ENCODE results near the gene EPHB2. TPM values are rescaled to one million over a fixed set of nuclear protein-coding genes. Genes with fewer than 3 reads are reported as not detected.

Gene EPHB2
- total RNA-seq, 4 donors from 2014 or later, result 0.32 to 4.0 (median 1.7) TPM

- Histone ChIP-seq H3K27me3 (no peaks in the 10 kb centered on the region), H3K27ac (no peak overlapping the region), H3K9me3 (no peaks in the 10 kb centered on the region), H3K36me3 (no peaks in the 10 kb centered on the region), H3K4me3 (no peak overlapping the region), H3K4me1 (peaks cover 11% of the 10 kb centered on the region)
- WGBS, result 56% methylated on average over 12 of the region's 12 CpGs
- DNase-seq (ENCODE audit: low spot score in 2 of 2), result no peak
- TF ChIP-seq, protein P1, sequence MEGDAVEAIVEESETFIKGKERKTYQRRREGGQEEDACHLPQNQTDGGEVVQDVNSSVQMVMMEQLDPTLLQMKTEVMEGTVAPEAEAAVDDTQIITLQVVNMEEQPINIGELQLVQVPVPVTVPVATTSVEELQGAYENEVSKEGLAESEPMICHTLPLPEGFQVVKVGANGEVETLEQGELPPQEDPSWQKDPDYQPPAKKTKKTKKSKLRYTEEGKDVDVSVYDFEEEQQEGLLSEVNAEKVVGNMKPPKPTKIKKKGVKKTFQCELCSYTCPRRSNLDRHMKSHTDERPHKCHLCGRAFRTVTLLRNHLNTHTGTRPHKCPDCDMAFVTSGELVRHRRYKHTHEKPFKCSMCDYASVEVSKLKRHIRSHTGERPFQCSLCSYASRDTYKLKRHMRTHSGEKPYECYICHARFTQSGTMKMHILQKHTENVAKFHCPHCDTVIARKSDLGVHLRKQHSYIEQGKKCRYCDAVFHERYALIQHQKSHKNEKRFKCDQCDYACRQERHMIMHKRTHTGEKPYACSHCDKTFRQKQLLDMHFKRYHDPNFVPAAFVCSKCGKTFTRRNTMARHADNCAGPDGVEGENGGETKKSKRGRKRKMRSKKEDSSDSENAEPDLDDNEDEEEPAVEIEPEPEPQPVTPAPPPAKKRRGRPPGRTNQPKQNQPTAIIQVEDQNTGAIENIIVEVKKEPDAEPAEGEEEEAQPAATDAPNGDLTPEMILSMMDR (IDR thresholded peaks at IDR 0.05), result no peak
- TF ChIP-seq EP300 (IDR thresholded peaks at IDR 0.05) (no peak), POLR2A (IDR thresholded peaks at IDR 0.05) (no peak), POLR2AphosphoS5 (IDR thresholded peaks at IDR 0.05) (no peak)
Observed at GRCh38 chr1:22731924-22732720, 21.5 kb downstream of the EPHB2 start.

DNA sequence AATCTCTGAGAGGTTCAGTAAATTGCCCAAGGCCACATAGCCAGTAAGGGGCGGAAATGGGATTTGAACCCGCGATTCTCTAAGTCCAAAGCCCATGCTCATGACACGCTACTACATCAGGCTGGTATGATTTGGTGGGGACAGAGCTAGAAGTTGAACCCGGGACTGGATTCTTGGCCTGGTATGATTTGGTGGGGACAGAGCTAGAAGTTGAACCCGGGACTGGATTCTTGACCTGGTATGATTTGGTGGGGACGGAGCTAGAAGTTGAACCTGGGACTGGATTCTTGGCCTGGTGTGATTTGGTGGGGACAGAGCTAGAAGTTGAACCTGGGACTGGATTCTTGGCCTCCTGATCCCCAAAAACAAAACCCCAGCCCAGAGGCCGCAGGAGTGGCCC lies 23.0 kb downstream of the EPHB2 start:
- Histone ChIP-seq H3K27ac (no peak overlapping the region), H3K27me3 (no peaks in the 10 kb centered on the region), H3K4me1 (peaks cover 11% of the 10 kb centered on the region), H3K9me3 (no peaks in the 10 kb centered on the region), H3K36me3 (no peaks in the 10 kb centered on the region), H3K4me3 (no peak overlapping the region)
- no peak for DNase-seq (ENCODE audit: low spot score in 2 of 2)
- WGBS, result 94% methylated on average over 8 of the region's 8 CpGs
- TF ChIP-seq, protein P1 (IDR thresholded peaks at IDR 0.05), result no peak
- no peak for TF ChIP-seq EP300 (IDR thresholded peaks at IDR 0.05)
- TF ChIP-seq POLR2A (IDR thresholded peaks at IDR 0.05), result no peak
- TF ChIP-seq POLR2AphosphoS5 (IDR thresholded peaks at IDR 0.05), result no peak

DNA sequence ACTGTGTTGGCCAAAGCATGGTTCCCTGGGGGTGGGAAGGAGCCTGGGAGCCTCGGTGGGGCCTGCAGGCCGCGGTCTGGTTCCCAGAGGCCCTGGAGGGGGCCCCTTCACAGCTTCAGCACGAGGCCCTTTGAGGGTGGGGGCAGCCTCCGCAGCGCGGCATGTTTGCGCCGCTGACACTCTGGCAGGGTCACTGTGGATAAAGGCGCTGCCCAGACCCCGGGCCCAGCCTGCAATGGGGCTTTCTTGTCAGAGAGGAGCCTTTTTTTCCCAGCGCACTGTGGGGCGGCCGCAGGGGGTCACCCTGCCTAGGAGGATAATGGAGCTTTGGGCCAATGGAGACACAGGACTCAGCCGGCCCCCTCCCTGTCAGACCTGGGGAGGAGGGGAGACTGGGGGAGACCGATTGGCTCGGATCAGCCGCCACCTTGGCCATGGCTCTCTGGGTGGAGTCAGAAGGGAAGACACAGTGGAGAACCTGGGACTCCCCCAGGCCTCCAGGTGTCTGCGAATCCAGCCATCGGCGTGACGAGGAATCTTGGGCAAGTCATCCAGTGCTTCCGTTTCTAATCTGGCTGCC lies 26.0 kb downstream of the EPHB2 start:
- DNase-seq (ENCODE audit: low spot score in 2 of 2), result no peak
- 87% methylated on average over 9 of the region's 23 CpGs for WGBS
- Histone ChIP-seq H3K27ac (no peak overlapping the region), H3K9me3 (no peaks in the 10 kb centered on the region), H3K27me3 (peaks cover 3% of the 10 kb centered on the region), H3K36me3 (no peaks in the 10 kb centered on the region), H3K4me3 (no peak overlapping the region), H3K4me1 (peaks cover 17% of the 10 kb centered on the region)
- no peak for TF ChIP-seq POLR2A (IDR thresholded peaks at IDR 0.05)
- TF ChIP-seq, protein P1 (IDR thresholded peaks at IDR 0.05), result no peak
- no peak for TF ChIP-seq POLR2AphosphoS5 (IDR thresholded peaks at IDR 0.05)
- TF ChIP-seq EP300 (IDR thresholded peaks at IDR 0.05), result no peak

- Histone ChIP-seq H3K4me3 (no peak overlapping the region), H3K36me3 (no peaks in the 10 kb centered on the region), H3K27ac (no peak overlapping the region), H3K27me3 (peaks cover 3% of the 10 kb centered on the region), H3K9me3 (no peaks in the 10 kb centered on the region), H3K4me1 (peaks cover 8% of the 10 kb centered on the region)
- TF ChIP-seq, protein P1 (IDR thresholded peaks at IDR 0.05), result no peak
- TF ChIP-seq EP300 (IDR thresholded peaks at IDR 0.05) (no peak), POLR2A (IDR thresholded peaks at IDR 0.05) (no peak), POLR2AphosphoS5 (IDR thresholded peaks at IDR 0.05) (no peak)
- DNase-seq (ENCODE audit: low spot score in 2 of 2), result no peak
- WGBS, result 89% methylated on average over 2 of the region's 2 CpGs
Observed at GRCh38 chr1:22737374-22738068, 26.9 kb downstream of the EPHB2 start.

GRCh38 chr1:22738069-22738435 lies 27.4 kb downstream of the EPHB2 start:
- H3K4me3 ChIP-seq, result no peak overlapping the region
- H3K27ac ChIP-seq, result no peak overlapping the region
- H3K9me3 ChIP-seq, result no peaks in the 10 kb centered on the region
- peaks cover 7% of the 10 kb centered on the region for H3K4me1 ChIP-seq
- H3K27me3 ChIP-seq, result peaks cover 3% of the 10 kb centered on the region
- WGBS, result 89% methylated on average over 1 of the region's 1 CpG
- no peak for DNase-seq (ENCODE audit: low spot score in 2 of 2)
- TF ChIP-seq POLR2AphosphoS5 (IDR thresholded peaks at IDR 0.05) (no peak), POLR2A (IDR thresholded peaks at IDR 0.05) (no peak), EP300 (IDR thresholded peaks at IDR 0.05) (no peak)
- TF ChIP-seq, protein P1 (IDR thresholded peaks at IDR 0.05), result no peak
- no peaks in the 10 kb centered on the region for H3K36me3 ChIP-seq

Measured in suprapubic skin (tissue), 4 donors.